ENCODE results near the gene NMNAT2. TPM values are rescaled to one million over a fixed set of nuclear protein-coding genes. Genes with fewer than 3 reads are reported as not detected.

The NMNAT2 gene
- polyA plus RNA-seq, 1 experiment: 2.1 TPM

- no peak for DNase-seq (ENCODE audit: low read depth)
- H3K27me3 ChIP-seq (ENCODE audit: control insufficient read depth, insufficient read depth, low read length): no peaks in the 10 kb centered on the region
- no peak overlapping the region for H3K4me3 ChIP-seq (ENCODE audit: low read depth, low read length)
- POLR2A ChIA-PET: no interaction called here
- TF ChIP-seq, protein P1, sequence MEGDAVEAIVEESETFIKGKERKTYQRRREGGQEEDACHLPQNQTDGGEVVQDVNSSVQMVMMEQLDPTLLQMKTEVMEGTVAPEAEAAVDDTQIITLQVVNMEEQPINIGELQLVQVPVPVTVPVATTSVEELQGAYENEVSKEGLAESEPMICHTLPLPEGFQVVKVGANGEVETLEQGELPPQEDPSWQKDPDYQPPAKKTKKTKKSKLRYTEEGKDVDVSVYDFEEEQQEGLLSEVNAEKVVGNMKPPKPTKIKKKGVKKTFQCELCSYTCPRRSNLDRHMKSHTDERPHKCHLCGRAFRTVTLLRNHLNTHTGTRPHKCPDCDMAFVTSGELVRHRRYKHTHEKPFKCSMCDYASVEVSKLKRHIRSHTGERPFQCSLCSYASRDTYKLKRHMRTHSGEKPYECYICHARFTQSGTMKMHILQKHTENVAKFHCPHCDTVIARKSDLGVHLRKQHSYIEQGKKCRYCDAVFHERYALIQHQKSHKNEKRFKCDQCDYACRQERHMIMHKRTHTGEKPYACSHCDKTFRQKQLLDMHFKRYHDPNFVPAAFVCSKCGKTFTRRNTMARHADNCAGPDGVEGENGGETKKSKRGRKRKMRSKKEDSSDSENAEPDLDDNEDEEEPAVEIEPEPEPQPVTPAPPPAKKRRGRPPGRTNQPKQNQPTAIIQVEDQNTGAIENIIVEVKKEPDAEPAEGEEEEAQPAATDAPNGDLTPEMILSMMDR (IDR thresholded peaks at IDR 0.05; ENCODE audit: insufficient read depth, low read depth, low read length): no peak
- CTCF ChIA-PET: no interaction called here
- no peaks in the 10 kb centered on the region for H3K36me3 ChIP-seq (ENCODE audit: control insufficient read depth, insufficient read depth, low read length)
Measured at GRCh38 chr1:183262628-183263200, 155.5 kb downstream of the NMNAT2 start.

GRCh38 chr1:183259924-183260323 lies 158.3 kb downstream of the NMNAT2 start:
- H3K36me3 ChIP-seq (ENCODE audit: control insufficient read depth, insufficient read depth, low read length): no peaks in the 10 kb centered on the region
- no peaks in the 10 kb centered on the region for H3K27me3 ChIP-seq (ENCODE audit: control insufficient read depth, insufficient read depth, low read length)
- POLR2A ChIA-PET: no interaction called here
- H3K4me3 ChIP-seq (ENCODE audit: low read depth, low read length): no peak overlapping the region
- no peak for DNase-seq (ENCODE audit: low read depth)
- TF ChIP-seq, protein P1 (IDR thresholded peaks at IDR 0.05; ENCODE audit: insufficient read depth, low read depth, low read length): no peak
- CTCF ChIA-PET: interaction anchor here (0.6 to 1.4 kb wide), 3 partner anchors 12 to 54 kb away, joined by 3 to 5 read pairs (median 4); no protein-coding TSS in a partner anchor

GRCh38 chr1:183255073-183255472 lies 163.1 kb downstream of the NMNAT2 start:
- CTCF ChIA-PET: no interaction called here
- TF ChIP-seq, protein P1 (IDR thresholded peaks at IDR 0.05; ENCODE audit: insufficient read depth, low read depth, low read length): no peak
- Histone ChIP-seq H3K36me3 (ENCODE audit: control insufficient read depth, insufficient read depth, low read length) (no peaks in the 10 kb centered on the region), H3K4me3 (ENCODE audit: low read depth, low read length) (no peak overlapping the region), H3K27me3 (ENCODE audit: control insufficient read depth, insufficient read depth, low read length) (no peaks in the 10 kb centered on the region)
- POLR2A ChIA-PET: no interaction called here
- no peak for DNase-seq (ENCODE audit: low read depth)

DNA sequence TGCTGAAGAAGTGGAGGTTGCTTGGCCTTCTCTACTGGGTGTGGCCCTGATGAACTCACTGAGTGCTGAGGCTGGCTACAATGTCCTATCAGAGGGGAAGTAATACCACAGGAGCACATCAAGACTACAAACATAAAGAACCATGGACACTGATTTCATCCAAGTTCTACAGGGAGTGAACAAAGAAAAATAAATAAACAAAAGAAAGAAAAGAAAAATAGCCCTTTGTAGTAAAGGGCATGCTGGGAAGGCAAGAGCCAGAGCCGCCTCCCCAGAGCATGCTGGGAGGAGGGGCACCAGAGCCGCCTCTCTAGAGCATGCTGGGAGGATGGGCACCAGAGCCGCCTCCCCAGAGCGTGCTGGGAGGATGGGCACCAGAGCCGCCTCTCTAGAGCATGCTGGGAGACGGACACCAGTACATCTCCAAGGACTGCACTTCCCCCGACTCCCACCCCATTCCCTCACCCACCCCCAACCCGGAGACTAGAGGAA lies 166.2 kb downstream of the NMNAT2 start:
- no peak overlapping the region for H3K4me3 ChIP-seq (ENCODE audit: low read depth, low read length)
- H3K36me3 ChIP-seq (ENCODE audit: control insufficient read depth, insufficient read depth, low read length): no peaks in the 10 kb centered on the region
- ChIA-PET POLR2A (no interaction called here), CTCF (no interaction called here)
- H3K27me3 ChIP-seq (ENCODE audit: control insufficient read depth, insufficient read depth, low read length): no peaks in the 10 kb centered on the region
- TF ChIP-seq, protein P1 (IDR thresholded peaks at IDR 0.05; ENCODE audit: insufficient read depth, low read depth, low read length): no peak
- no peak for DNase-seq (ENCODE audit: low read depth)

DNA sequence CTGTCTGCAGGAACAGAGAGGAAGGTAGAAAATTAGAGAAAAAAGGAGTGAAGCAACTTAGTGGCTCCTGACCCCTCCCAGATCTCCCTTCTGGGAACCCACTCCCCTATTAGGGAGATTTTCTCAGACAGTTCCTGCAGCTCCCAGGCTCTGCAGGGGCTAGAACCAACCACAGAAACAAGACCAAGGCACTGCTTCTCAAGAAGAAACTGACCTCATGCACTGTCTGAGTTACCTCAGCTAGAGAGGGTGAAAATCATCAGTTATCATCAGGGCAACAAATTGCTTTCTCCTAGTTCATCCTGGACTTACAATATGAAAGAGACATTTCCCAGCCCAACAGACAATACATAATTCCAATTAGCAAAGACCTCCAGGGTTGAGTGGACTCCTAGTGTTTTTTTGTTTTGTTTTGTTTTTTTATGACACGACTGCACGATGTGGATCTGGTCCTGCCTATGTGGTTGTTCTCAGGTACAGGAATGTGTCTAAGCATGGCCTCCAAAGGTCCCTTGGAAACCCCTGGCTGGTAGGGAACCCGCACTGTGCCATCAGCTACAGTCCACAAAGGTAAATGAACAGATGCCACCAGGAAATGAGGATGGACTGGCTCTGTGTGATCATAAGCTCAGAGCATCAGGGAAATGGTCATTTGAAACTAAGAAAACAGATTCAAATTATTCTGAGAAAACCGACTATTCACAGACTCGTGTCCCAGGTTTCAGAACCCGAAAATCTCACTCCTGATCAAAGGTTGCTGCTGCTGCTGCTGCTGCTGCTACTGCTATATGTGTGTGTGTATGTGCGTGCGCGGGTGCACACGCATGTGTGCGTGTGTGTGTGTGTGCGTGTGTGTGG lies 166.8 kb downstream of the NMNAT2 start:
- ChIA-PET POLR2A (no interaction called here), CTCF (no interaction called here)
- no peaks in the 10 kb centered on the region for H3K36me3 ChIP-seq (ENCODE audit: control insufficient read depth, insufficient read depth, low read length)
- H3K27me3 ChIP-seq (ENCODE audit: control insufficient read depth, insufficient read depth, low read length): no peaks in the 10 kb centered on the region
- TF ChIP-seq, protein P1 (IDR thresholded peaks at IDR 0.05; ENCODE audit: insufficient read depth, low read depth, low read length): no peak
- no peak for DNase-seq (ENCODE audit: low read depth)
- H3K4me3 ChIP-seq (ENCODE audit: low read depth, low read length): no peak overlapping the region
